ENCODE measurements around the gene GOLGA6L2. TPM values are rescaled to one million over a fixed set of nuclear protein-coding genes. Genes with fewer than 3 reads are reported as not detected.

The GOLGA6L2 gene
- total RNA-seq, 4 donors from 2014 or later, result not detected

DNA sequence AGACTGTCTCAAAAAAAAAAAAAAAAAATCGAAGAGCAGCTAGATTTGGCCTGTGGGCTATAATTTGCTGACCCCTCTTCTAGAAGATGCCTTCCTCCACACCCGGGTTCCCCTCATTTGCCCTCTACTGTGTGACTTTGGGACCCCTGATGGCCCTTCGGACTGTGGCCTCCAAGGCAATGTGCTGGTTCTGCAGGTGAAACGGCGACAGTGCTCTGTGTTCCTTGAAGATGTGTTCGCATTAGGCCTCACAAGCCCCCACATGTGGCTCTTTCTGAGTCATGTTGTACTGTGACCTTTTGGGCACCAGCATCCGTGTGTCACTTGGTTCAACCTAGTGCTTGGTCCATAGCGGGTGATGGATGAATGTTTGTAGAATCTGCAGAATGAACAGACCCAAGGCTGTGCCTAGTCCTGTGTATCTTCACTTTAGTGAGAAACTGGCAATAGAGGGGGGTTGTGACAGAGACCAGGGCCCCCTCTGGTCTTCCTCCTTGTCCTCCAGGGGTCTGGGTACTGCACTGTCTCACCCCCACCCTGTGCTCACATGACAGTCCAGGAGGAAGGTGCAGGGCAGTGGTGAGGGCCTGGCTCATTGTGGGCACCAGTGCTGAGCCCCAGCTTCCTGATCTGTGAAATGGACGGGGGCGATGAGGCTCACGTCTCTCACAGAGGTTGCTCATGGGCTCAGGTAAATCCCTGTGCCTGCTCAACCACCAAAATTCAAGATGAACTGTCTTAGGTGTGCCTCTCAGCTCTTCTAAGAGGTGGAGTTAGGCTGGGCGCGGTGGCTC, 22.7 kb downstream of the GOLGA6L2 start:
- intact Hi-C loops (cut with DNase I), result no loop called here
- 87 to 92% methylated on average over 13 of the region's 13 CpGs for WGBS, 2 donors
- no peaks in the 10 kb centered on the region for H3K36me3 ChIP-seq
- no peak overlapping the region for H3K27ac ChIP-seq
- TF ChIP-seq POLR2A (IDR thresholded peaks at IDR 0.05) (no peak), CTCF (IDR thresholded peaks at IDR 0.05) (no peak)
- H3K27me3 ChIP-seq, result no peaks in the 10 kb centered on the region
- no peaks in the 10 kb centered on the region for H3K9me3 ChIP-seq
- DNase-seq, result no peak
- H3K4me1 ChIP-seq, result no peaks in the 10 kb centered on the region
- H3K4me3 ChIP-seq (replicated peaks in 1 of 3), result no peak overlapping the region

DNA sequence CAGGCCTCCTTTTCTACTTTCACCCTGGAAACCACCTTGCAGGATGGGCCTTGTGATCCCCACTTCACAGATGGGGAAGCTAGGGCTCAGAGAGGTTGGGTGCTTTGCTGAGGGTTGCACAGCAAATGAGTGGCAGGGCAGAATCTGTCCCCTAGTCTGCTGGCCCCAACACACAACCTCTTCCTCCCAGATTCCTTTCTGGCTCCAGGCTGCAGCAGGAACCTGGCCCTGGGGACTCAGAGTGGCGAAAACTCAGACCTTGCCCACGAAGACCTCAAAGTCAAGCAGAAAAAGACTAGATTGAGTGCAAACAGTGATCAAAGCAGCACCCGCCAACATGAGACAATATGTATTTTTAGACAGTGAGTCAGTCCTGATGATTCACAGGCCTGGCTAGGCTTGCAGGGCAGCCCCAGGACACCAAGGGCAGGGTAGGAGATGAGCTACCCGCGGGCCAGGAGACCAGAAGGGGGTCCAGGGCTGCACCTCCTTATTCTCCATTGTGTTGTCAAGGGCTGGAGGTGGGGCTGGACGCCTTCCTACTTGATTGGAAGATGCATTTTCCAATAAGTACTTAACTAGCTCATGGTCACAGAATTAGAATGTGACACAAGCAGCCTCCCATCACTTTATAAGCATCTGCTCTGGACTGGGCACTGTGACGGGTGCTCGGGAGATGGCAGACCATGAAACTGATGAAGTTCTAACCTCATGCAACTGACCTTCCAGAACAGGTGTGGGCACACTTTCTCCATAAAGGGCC, 23.9 kb downstream of the GOLGA6L2 start:
- TF ChIP-seq POLR2A (IDR thresholded peaks at IDR 0.05) (no peak), CTCF (IDR thresholded peaks at IDR 0.05) (no peak)
- no peaks in the 10 kb centered on the region for H3K9me3 ChIP-seq
- WGBS, 2 donors, result 69 to 87% methylated on average over 2 to 8 of the region's 8 CpGs
- no peaks in the 10 kb centered on the region for H3K36me3 ChIP-seq
- no peaks in the 10 kb centered on the region for H3K27me3 ChIP-seq
- no peaks in the 10 kb centered on the region for H3K4me1 ChIP-seq
- no peak for DNase-seq
- intact Hi-C loops (cut with DNase I), result no loop called here
- no peak overlapping the region for H3K27ac ChIP-seq
- H3K4me3 ChIP-seq (replicated peaks in 1 of 3), result no peak overlapping the region

DNA sequence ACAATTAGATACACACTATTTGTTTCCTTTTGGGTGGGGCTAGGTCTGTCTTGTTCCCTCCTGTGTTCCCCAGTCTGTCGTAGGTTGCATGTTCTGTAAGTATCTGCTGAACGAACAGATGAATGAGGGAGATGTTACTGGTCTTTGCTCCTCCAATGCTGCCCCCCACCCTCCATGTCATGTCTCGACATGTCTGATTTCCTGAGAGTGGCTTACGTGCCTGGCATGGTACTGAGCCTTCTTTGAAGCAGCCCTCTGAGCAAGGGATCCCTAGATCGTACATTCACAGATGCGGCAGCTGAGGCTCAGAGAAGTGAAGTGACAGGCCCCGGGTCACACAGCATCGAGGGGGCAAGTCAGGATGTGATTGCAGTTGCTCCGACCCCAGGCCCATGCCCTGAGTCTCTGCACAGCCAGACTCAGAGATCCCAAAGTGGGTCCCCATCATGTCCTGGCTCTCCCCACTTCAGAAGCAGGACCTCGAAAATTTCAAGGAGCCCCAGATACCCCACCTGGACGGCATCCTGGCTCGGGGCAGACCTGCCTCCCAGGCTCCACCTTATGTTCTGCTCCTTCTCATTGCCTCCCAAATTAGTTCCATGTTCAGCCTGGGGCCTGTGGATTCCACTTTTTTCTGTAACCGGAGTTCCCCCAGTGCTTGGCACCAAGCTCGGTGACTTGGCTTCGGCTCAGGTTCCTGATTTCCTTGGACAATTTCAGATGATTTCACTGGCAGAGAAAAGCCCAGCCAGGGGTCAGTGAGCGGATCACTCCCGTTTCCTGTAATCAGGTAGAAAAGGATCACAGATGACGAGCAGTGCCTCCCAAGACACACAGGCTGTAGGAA, 24.7 kb downstream of the GOLGA6L2 start:
- H3K4me1 ChIP-seq, result no peaks in the 10 kb centered on the region
- intact Hi-C loops (cut with DNase I), result no loop called here
- no peak for TF ChIP-seq CTCF (IDR thresholded peaks at IDR 0.05)
- no peak for TF ChIP-seq POLR2A (IDR thresholded peaks at IDR 0.05)
- H3K36me3 ChIP-seq, result no peaks in the 10 kb centered on the region
- H3K27me3 ChIP-seq, result no peaks in the 10 kb centered on the region
- H3K9me3 ChIP-seq, result no peaks in the 10 kb centered on the region
- no peak overlapping the region for H3K27ac ChIP-seq
- 84 to 89% methylated on average over 16 to 17 of the region's 18 CpGs for WGBS, 2 donors
- DNase-seq, result no peak
- H3K4me3 ChIP-seq (replicated peaks in 1 of 3), result no peak overlapping the region

DNA sequence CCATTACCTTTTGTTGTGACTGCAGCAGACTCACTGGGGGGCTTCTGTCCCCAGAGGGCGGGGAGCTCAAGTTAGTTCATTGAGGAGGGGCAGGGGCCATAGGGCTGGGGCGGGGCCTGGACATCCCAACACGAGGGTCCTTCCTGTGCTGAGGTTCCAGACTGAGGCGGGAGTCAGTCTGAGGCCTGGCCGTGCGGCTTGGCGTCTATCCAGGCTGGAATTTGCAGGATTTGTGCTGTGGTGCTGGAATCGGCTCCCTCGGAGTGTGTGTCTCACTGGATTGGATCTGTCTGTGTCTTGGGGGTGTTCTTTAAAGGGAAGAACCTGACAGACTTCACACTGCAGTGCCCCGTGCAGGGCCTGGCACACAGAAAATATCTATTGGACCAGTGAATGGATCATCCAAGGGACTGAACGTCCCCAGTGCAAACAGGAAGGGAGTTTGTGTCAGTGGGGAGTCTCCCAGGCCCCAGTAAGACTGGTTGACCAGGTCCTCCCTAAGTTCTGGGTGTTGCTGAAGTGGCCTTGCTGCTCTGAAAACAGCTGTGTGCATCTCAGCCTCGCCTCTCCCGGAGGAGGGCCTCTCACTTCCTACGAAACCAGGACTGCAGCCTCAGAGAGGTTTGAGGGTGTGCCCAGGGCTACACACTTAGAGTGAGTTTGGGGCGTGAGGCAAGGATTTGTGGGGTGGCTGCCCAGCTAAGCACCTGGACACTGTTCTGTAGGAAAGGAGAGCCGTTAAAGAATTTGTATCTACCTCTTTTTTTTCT, 26.1 kb downstream of the GOLGA6L2 start:
- DNase-seq, result no peak
- TF ChIP-seq POLR2A (IDR thresholded peaks at IDR 0.05) (no peak), CTCF (IDR thresholded peaks at IDR 0.05) (no peak)
- Histone ChIP-seq H3K9me3 (no peaks in the 10 kb centered on the region), H3K4me1 (no peaks in the 10 kb centered on the region), H3K4me3 (replicated peaks in 1 of 3) (no peak overlapping the region), H3K36me3 (no peaks in the 10 kb centered on the region), H3K27ac (no peak overlapping the region), H3K27me3 (no peaks in the 10 kb centered on the region)
- WGBS, 2 donors, result 55 to 63% methylated on average over 15 to 16 of the region's 16 CpGs
- intact Hi-C loops (cut with DNase I), result no loop called here

Measured in thyroid gland (tissue), 4 donors.